LNCAP (cell line): ENCODE data around the gene COMT.

ENCODE experiments used
- TF ChIP-seq, protein P1 (sequence below): fragments of 450-650 bp; IDR thresholded peaks from 2 replicates; pipeline ENCODE4 v1.5.1; 2017; ENCODE audit warnings: mild to moderate bottlenecking

Gene COMT

GRCh38 chr22:20016734-20017621 lies 75.4 kb downstream of the COMT start, which contains the start of gene ARVCF:
TSS of gene ARVCF (minus strand) at chr22:20016823. CDS start at chr22:19990794, 26,029 bp downstream.
- TF ChIP-seq, protein P1, sequence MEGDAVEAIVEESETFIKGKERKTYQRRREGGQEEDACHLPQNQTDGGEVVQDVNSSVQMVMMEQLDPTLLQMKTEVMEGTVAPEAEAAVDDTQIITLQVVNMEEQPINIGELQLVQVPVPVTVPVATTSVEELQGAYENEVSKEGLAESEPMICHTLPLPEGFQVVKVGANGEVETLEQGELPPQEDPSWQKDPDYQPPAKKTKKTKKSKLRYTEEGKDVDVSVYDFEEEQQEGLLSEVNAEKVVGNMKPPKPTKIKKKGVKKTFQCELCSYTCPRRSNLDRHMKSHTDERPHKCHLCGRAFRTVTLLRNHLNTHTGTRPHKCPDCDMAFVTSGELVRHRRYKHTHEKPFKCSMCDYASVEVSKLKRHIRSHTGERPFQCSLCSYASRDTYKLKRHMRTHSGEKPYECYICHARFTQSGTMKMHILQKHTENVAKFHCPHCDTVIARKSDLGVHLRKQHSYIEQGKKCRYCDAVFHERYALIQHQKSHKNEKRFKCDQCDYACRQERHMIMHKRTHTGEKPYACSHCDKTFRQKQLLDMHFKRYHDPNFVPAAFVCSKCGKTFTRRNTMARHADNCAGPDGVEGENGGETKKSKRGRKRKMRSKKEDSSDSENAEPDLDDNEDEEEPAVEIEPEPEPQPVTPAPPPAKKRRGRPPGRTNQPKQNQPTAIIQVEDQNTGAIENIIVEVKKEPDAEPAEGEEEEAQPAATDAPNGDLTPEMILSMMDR, result no peak

DNA sequence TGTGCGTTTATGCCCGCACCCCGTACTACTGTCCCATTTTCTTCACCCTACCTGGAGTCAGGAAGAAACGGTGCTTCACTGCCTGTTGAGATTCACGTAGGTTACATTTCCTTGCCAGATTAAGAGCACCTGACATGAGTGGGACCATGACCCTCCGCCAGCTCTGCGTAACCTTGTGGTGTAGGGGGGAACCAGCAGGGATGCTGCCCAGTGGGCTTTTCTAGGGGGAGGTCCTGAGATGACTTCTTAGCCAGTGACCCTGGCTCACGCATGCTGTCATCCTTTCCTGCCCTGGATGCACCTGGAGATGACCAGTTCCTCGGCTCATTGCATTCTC lies 76.0 kb downstream of the COMT start:
- TF ChIP-seq, protein P1, result no peak

GRCh38 chr22:20018001-20018400 lies 76.4 kb downstream of the COMT start:
- TF ChIP-seq, protein P1, result no peak
